Glomerular visceral epithelial cell (primary cell): ENCODE data around the gene ICOS.

Experiments used
- DNase-seq: peaks from one replicate; pipeline ENCODE4 v3.0.0-alpha.2; 2016; ENCODE audit errors: extremely low spot score

Gene ICOS

DNA sequence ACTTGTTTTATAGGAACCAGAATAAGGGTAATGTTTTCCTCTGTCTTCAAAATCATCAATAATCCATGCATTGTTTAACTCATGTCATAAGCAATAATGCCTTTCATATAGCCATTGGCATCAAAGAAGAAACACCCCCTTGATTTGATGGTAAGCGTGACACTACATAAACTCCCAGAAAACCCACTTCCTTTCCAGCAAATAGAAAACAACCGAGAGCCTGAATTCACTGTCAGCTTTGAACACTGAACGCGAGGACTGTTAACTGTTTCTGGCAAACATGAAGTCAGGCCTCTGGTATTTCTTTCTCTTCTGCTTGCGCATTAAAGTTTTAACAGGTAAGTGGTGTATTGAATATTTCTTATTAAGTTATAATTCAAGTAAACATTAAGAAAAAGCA lies at the start of gene ICOS:
ICOS (plus strand) TSS at position 229 of the 400 bp plus-strand sequence; CDS start at position 281, 52 bp downstream.
- no peak for DNase-seq

DNA sequence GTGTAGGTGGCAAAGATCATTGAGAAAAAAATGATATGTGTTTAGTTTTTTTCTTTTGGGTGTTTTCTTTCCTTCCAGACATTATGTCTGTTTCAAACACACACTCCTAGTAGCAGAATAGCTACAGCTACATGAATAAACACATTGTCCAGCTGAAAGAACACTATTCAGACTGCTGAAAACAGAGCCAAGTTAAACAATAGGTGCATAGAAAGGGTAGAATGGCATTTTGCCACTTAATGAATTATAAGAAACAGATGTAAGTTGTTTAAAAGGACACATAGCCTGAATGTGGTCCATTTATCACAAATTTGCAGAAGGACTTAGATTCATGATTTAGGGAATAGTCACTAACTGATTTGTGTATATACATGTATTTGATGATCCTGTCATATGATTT lies 48.9 kb upstream of the ICOS start:
- no peak for DNase-seq

- no peak for DNase-seq
Observed at GRCh38 chr2:203889542-203889941, 47.0 kb upstream of the ICOS start.

- DNase-seq: no peak
Observed at GRCh38 chr2:203889944-203890343, 46.6 kb upstream of the ICOS start.

GRCh38 chr2:203890733-203891132 lies 45.8 kb upstream of the ICOS start:
- no peak for DNase-seq

DNA sequence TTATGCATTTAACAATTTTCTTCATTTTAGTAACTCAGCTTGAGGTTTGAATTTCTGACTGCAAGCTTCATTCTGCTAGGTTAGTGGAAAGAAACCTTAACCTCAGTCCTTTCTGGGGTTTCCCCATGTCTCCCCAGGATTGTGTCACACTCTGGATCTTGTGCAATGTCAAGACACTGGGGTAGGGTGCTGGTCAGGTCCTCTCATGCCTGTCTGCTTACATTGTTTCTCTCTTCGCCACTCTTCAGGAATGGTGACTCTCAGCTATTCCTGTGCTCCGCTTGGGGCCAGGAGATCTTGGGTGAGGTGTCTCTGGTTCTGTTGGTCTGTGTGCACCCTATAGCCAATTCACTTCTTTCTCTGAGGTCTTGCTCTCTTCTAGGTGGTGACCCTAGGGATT lies 45.1 kb upstream of the ICOS start:
- peak; percentile 60 for DNase-seq

- DNase-seq: no peak
Observed at GRCh38 chr2:203892207-203892606, 44.4 kb upstream of the ICOS start.

DNA sequence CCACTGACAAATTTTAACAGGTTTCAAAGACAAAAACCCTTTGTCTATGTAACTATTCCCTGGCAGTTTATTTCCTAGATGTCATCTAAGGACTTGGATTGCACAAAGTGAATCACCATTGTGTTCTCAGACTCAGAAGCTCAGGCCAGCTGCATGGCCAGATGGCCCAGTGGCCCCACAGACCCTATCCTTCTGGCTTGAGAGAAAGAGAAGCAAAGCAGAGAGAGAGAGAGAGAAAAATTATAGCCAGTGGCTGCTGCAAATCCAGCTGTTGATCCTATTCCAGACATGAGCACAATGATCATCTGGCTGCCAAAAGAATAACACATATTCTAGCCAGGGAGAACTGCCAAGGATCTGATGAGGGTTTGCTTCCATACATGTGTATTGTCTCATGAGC lies 43.2 kb upstream of the ICOS start:
- DNase-seq: no peak

- no peak for DNase-seq
Observed at GRCh38 chr2:203893840-203894239, 42.7 kb upstream of the ICOS start.

GRCh38 chr2:203894262-203894661 lies 42.3 kb upstream of the ICOS start:
- DNase-seq: no peak

DNA sequence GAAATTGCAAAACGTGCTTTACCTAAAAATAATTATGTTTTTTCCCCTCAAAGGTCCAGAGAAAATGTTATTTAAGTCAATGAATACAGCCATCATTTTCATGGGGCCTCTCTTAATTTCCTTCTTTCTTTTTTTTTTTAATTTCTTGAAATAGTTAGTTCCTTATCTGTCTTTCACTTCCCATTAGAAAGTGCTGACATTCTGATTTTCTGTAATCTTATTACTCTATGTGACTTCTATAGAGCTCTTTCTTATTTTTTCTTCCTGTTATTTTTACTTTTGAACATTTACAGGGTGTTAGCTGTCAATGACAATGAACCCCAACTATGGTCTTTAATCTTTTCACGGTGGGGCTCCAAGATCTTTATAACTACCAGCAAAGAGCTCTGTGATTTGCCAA lies 39.0 kb upstream of the ICOS start:
- no peak for DNase-seq

DNA sequence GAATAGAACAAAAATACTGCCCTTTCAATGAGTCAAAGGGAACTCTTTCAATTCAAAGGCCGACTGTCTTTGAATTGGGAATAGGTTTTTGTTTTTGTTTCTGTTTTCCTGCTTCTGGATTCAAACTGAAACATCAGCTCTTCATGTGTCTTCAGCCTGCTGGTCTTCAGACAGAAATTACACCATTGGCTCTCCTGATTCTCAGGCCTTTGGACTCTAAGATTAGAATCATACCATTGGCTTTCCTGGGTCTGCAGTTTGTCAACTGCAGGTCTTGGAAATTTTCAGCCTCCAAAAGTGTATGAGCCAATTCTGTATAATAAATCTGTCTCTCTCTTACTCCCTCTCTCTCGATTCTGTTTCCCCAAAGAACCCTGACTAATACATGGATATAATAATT lies 37.9 kb upstream of the ICOS start:
- DNase-seq: no peak

DNA sequence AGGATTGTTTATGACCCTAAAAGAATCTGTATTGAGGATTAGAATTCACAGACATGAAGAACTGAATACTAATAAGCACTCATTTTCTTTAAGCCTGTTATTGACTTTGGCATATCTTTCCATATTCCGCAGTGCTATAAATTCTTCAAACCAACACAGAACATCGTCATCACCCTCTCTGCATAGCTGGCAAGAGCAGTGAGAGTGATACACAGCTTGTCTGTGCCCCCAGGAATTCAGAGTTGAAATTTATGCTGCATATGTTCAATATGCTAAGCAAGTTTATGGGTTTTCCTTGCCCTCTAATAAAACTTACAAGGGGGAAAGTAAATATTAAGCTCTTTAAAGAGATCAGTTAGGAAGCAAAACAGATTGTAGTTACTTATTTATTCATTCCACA lies 36.3 kb upstream of the ICOS start:
- DNase-seq: no peak

DNA sequence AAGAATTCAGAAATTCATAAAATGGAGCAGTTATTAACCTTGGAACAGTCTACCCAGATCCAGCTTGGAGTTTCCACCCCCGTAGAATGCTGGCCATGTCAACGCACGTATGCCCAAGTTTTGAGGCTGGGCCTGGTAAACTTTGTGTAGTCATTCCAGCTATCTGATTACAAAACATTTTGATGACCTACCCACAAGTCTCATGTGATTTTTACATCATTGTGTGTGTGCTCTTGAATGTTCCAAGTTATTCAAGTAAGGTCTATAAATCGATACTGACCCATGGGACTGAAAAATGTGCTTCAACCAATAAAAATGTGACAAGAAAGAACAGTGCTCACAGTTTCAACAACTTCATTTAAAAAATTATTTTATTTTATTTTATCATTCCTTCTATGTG lies 32.5 kb upstream of the ICOS start:
- DNase-seq: no peak

GRCh38 chr2:203905656-203906055 lies 30.9 kb upstream of the ICOS start:
- no peak for DNase-seq

GRCh38 chr2:203908066-203908796 lies 28.3 kb upstream of the ICOS start:
- no peak for DNase-seq

- DNase-seq: no peak
Observed at GRCh38 chr2:203908797-203909185, 27.8 kb upstream of the ICOS start.

- DNase-seq: peak; percentile 48
Observed at GRCh38 chr2:203909261-203909967, 27.1 kb upstream of the ICOS start.

DNA sequence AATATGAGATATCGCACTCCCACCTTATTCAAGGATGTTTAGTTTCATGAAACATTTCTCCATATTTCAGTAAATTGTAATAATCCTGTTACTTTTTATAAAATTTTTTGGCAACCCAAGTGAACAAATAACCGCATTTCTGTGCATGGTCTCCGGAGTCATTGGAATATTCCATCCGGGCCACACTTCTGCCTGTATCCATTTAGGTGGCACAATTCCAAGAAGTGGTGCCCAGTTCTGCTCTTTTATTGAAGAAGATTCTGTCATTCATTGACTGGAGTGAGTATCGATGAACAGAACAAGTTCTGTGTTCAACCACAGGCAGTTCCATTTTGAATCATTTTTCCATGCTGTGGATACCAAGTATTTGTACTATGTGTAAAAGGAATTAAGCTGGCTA lies 26.6 kb upstream of the ICOS start:
- DNase-seq: peak; percentile 7

DNA sequence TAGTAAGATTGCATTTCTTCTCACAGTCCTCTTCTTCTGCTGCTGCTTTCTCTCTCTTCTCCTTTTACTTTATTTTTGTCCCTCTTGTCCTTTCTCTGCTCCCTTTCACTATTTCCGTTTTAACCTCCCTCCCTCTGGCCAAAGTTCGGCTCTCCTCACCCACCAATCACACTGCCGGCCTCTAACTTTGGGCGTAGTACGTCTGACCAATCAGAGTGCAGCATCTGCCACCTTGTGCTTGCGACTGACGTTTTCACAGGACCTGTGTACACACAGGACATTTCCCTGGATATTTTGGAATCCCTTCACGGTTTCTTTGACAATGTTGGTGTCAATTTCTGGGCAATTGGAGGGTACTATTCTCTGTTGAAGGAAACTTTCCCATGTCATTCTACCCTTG lies 22.6 kb upstream of the ICOS start:
- DNase-seq: no peak

- no peak for DNase-seq
Observed at GRCh38 chr2:203914546-203915182, 21.9 kb upstream of the ICOS start.

GRCh38 chr2:203915256-203915655 lies 21.3 kb upstream of the ICOS start:
- no peak for DNase-seq

- DNase-seq: no peak
Observed at GRCh38 chr2:203916756-203917155, 19.8 kb upstream of the ICOS start.
